AG20443 (cell line): Measurements from ENCODE around the gene GSTK1.
A peak's percentile ranks its signal among the peaks of the same experiment; 100 is the strongest.

Experiments
- DNase-seq: peaks from one replicate; pipeline ENCODE4 v3.0.0; 2012; ENCODE audit warnings: low spot score, mixed read lengths

The GSTK1 gene

DNA sequence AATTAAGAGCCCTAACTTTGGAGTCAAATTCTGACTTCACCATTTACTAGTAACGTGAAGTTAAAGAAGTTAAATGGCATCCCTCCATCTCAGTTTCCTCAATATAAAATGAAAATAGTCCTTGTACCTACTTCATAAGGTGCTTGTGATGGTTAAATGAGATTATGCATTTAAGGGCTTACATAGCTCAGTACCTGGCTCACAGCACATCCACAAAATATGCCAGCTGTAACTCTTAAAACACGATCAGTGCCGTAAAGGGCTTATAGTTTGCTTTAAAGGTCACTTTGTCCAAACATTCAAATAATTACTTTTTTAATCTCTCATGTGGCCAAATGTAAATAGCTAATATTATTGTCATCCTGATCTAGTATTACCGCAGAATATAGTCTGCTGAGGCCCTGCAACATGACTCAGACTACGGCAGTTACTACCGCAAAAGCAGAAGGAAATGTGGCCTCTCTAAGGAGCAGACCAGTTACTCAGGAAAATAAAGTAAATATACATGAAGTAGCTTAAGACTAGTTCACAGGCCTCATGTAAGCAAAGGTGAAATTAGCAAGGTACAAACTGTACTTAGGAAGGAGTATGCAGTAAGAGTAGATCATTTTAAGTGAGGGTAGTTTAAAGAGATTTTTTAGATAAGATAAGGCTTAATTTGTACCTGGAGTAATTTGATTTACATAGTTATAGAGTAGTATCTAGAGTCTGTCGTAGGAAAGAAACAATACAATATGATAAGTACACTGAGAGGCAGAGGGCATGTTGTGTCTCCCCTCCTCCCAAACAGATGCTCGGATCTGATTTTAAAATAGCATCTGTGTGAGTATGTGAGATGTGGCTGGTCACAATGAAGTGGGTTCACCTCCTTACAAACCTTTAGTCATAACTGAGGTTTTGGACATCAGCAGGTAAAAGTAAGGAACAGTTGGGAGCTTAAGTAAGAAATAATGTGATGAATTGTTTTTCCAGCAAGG, 38.0 kb downstream of the GSTK1 start:
- no peak for DNase-seq

DNA sequence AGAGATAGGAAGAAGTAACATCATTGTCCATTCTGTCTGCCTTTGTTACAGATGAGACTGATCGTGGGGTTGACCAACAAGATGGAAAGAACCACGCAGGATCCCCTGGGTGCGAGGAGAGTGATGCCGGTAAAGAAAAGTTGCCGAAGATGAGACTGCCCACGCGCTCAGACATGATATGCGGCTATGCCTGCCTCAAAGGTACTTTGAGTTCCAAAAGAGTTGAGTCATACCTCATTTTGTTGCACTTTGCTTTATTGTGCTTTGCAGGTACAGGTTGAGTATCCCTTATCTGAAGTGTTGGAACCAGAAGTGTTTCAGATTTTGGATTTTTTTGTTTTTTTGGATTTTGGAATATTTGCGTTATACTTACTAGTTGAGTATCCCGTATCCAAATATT, 40.5 kb downstream of the GSTK1 start:
- no peak for DNase-seq

DNA sequence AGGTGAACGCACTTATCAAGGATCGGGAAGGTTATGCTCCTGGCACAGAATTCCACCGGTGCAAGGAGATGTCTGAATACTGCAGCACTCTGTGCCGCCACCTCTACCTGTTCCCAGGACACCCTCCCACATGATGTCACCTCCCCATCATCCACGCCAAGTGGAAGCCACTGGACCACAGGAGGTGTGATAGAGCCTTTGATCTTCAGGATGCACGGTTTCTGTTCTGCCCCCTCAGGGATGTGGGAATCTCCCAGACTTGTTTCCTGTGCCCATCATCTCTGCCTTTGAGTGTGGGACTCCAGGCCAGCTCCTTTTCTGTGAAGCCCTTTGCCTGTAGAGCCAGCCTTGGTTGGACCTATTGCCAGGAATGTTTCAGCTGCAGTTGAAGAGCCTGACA, 41.7 kb downstream of the GSTK1 start:
- DNase-seq: no peak

DNA sequence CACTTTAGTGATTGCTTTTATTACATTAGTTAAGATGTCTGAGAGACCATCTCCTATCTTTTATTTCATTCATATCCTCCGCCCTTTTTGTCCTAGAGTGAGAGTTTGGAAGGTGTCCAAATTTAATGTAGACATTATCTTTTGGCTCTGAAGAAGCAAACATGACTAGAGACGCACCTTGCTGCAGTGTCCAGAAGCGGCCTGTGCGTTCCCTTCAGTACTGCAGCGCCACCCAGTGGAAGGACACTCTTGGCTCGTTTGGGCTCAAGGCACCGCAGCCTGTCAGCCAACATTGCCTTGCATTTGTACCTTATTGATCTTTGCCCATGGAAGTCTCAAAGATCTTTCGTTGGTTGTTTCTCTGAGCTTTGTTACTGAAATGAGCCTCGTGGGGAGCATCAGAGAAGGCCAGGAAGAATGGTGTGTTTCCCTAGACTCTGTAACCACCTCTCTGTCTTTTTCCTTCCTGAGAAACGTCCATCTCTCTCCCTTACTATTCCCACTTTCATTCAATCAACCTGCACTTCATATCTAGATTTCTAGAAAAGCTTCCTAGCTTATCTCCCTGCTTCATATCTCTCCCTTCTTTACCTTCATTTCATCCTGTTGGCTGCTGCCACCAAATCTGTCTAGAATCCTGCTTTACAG, 42.3 kb downstream of the GSTK1 start:
- DNase-seq: peak; percentile 70

- no peak for DNase-seq
Measured at GRCh38 chr7:143308632-143309031, 45.4 kb downstream of the GSTK1 start.

DNA sequence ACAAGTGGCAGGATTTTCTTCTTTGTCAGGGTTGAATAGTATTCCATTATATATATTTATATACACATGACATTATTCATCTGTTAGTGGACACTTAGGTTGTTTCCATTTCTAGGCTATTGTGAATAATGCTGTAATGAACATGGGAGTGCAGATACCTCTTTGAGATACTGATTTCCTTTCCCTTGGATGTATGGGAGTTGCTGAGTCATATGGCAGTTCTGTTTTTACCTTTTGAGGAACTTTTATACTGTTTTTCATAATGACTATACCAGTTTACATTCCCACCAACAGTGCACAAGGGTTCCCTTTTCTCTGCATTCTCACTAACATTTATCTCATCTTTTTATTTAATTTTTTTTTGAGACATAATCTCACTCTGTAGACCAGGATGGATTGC, 50.9 kb downstream of the GSTK1 start:
- DNase-seq: no peak

DNA sequence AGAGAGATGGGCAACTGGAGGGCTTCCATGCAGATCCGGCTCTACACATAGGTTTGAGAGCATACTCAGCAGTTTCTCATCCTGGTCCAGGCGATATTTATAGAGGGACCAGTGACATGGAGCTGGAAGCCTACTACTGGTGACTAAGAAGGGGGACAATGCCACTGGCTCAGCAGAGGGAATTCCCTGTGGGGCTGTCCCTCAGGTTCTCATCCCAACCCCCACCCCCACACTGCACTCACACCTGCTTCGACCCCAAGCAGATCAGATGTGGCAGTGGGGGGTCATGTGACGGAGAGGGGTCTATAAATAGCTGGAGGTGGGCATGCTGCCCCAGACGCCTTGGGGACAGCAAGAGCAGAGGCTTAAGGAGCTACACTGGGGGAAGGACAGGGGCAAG, 52.5 kb downstream of the GSTK1 start, which contains the start of gene CLCN1:
Gene CLCN1, plus strand, starts transcription at position 336 of the 400 bp plus-strand sequence. CDS start 102 bp downstream, outside the sequence.
- no peak for DNase-seq

DNA sequence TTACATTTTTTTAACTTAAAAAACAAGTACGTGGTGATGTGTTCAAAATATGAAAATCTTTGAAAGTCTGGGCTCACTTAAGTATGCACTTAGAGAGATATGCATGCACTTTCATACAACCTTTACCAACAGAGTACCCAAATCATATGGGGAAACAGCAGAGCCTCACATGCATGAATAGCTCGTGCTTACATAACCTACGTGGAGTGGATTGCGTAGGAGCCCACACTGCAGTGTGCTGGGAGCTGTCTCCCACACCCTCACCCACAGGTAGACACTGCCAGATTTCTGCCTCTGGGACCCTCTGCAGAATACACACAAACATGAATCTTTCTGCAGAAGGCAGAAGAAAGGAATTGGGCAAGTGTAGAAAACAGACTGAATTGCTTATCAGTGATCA, 53.3 kb downstream of the GSTK1 start:
- no peak for DNase-seq

- peak; percentile 84 for DNase-seq
Measured at GRCh38 chr7:143318661-143319060, 55.4 kb downstream of the GSTK1 start.
